ENCODE results near the gene EXOC4. TPM values are rescaled to one million over a fixed set of nuclear protein-coding genes. Genes with fewer than 3 reads are reported as not detected.

EXOC4 gene
- total RNA-seq, 2 donors from 2014 or later: 106 to 115 TPM

- Histone ChIP-seq H3K9me3 (ENCODE audit: control insufficient read depth, low read length) (peaks cover 6% of the 10 kb centered on the region), H3K27ac (ENCODE audit: low read depth, low read length) (no peak overlapping the region), H3K4me3 (ENCODE audit: low read length) (no peak overlapping the region), H3K9ac (ENCODE audit: extremely low read depth, low read length, poor library complexity, severe bottlenecking) (no peak overlapping the region), H3K36me3 (ENCODE audit: control insufficient read depth, insufficient read depth, low read length) (no peaks in the 10 kb centered on the region), H3K4me1 (ENCODE audit: control insufficient read depth, insufficient read depth, low read length) (no peaks in the 10 kb centered on the region), H3K27me3 (ENCODE audit: control insufficient read depth, insufficient read depth, low read length, poor library complexity, severe bottlenecking) (no peaks in the 10 kb centered on the region)
- no peak overlapping the region for H3K4me3 Mint-ChIP-seq
- H3K9me3 Mint-ChIP-seq: no peaks in the 10 kb centered on the region
- no peaks in the 10 kb centered on the region for H3K27me3 Mint-ChIP-seq (ENCODE audit: insufficient read depth)
- H3K36me3 Mint-ChIP-seq (ENCODE audit: low read depth): no peaks in the 10 kb centered on the region
- no peak for DNase-seq
- no peak for TF ChIP-seq CTCF (conservative IDR thresholded peaks at IDR 0.05)
- no peak overlapping the region for H3K27ac Mint-ChIP-seq
- H3K4me1 Mint-ChIP-seq: no peaks in the 10 kb centered on the region
Observed at GRCh38 chr7:133572087-133572486, 319.2 kb downstream of the EXOC4 start.

DNA sequence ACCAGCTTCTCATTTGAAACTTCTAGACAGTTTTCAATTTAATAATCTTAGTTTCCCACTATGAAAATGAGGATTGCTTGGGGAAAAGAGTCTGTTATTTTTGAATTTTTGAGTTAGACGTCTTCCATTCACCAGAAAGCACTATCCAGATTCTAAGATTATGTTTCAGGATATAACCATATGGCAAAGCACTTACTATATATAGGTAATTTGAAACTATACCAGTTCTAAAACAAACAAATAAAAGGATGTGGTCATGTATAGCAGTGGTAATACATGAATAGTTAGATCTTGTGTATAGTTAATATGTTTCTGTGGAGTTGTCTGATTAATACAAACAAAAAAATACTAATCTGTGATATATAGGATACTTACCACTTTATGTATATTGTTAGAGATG, 320.0 kb downstream of the EXOC4 start:
- Mint-ChIP-seq H3K27me3 (ENCODE audit: insufficient read depth) (no peaks in the 10 kb centered on the region), H3K9me3 (no peaks in the 10 kb centered on the region), H3K4me1 (no peaks in the 10 kb centered on the region), H3K36me3 (ENCODE audit: low read depth) (no peaks in the 10 kb centered on the region), H3K27ac (no peak overlapping the region), H3K4me3 (no peak overlapping the region)
- H3K4me1 ChIP-seq (ENCODE audit: control insufficient read depth, insufficient read depth, low read length): no peaks in the 10 kb centered on the region
- no peak for DNase-seq
- TF ChIP-seq CTCF (conservative IDR thresholded peaks at IDR 0.05): no peak
- WGBS, 2 experiments (ENCODE audit: insufficient coverage in 1 of 2, insufficient read length in 1 of 2): no CpG with 5 or more reads among the region's 1 CpG
- H3K4me3 ChIP-seq (ENCODE audit: low read length): no peak overlapping the region
- no peaks in the 10 kb centered on the region for H3K9me3 ChIP-seq (ENCODE audit: control insufficient read depth, low read length)
- no peaks in the 10 kb centered on the region for H3K27me3 ChIP-seq (ENCODE audit: control insufficient read depth, insufficient read depth, low read length, poor library complexity, severe bottlenecking)
- H3K9ac ChIP-seq (ENCODE audit: extremely low read depth, low read length, poor library complexity, severe bottlenecking): no peak overlapping the region
- H3K27ac ChIP-seq (ENCODE audit: low read depth, low read length): no peak overlapping the region
- no peaks in the 10 kb centered on the region for H3K36me3 ChIP-seq (ENCODE audit: control insufficient read depth, insufficient read depth, low read length)

DNA sequence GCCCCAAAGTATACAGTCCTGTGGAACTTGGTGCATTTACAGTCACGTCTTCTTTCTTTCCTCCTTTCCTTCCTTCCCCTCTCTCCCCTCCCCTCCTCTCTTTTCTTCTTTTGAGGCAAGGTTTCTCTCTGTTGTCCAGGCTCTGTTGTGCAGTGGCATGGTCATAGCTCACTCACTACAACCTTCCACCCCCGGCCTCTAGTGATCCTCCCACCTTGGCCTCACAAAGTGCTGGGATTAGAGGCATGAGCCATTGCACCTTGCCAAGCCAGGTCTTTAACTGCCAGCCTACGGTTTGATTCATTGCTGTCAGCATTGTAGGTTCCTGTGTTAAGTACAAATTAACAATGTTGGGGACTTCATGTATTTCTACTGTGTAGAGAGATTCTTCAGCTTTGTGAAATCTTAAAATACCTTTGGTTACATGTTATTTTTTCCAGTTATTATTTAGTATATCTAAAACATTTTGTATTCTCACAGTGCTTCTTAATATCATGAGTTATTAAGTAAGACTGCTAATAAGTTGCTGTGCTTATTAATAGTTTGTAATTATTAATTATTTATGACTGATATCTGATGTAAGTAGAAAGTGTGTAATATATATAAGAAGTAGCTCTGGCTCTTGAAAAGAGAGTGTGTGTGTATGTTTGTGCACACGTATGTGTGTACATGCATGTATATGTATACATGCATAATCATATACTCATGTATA, 320.8 kb downstream of the EXOC4 start:
- no peaks in the 10 kb centered on the region for H3K9me3 Mint-ChIP-seq
- TF ChIP-seq CTCF (conservative IDR thresholded peaks at IDR 0.05): no peak
- no peaks in the 10 kb centered on the region for H3K27me3 ChIP-seq (ENCODE audit: control insufficient read depth, insufficient read depth, low read length, poor library complexity, severe bottlenecking)
- H3K36me3 ChIP-seq (ENCODE audit: control insufficient read depth, insufficient read depth, low read length): no peaks in the 10 kb centered on the region
- WGBS, 2 experiments (ENCODE audit: insufficient coverage in 1 of 2, insufficient read length in 1 of 2): 91 to 94% methylated on average over 3 of the region's 4 CpGs
- no peak overlapping the region for H3K27ac ChIP-seq (ENCODE audit: low read depth, low read length)
- no peak for DNase-seq
- H3K4me1 ChIP-seq (ENCODE audit: control insufficient read depth, insufficient read depth, low read length): no peaks in the 10 kb centered on the region
- no peak overlapping the region for H3K4me3 Mint-ChIP-seq
- no peak overlapping the region for H3K9ac ChIP-seq (ENCODE audit: extremely low read depth, low read length, poor library complexity, severe bottlenecking)
- no peaks in the 10 kb centered on the region for H3K27me3 Mint-ChIP-seq (ENCODE audit: insufficient read depth)
- no peak overlapping the region for H3K4me3 ChIP-seq (ENCODE audit: low read length)
- H3K9me3 ChIP-seq (ENCODE audit: control insufficient read depth, low read length): no peaks in the 10 kb centered on the region
- no peak overlapping the region for H3K27ac Mint-ChIP-seq
- H3K36me3 Mint-ChIP-seq (ENCODE audit: low read depth): no peaks in the 10 kb centered on the region
- no peaks in the 10 kb centered on the region for H3K4me1 Mint-ChIP-seq
